ENCODE results near the gene PAXX.

Gene PAXX

DNA sequence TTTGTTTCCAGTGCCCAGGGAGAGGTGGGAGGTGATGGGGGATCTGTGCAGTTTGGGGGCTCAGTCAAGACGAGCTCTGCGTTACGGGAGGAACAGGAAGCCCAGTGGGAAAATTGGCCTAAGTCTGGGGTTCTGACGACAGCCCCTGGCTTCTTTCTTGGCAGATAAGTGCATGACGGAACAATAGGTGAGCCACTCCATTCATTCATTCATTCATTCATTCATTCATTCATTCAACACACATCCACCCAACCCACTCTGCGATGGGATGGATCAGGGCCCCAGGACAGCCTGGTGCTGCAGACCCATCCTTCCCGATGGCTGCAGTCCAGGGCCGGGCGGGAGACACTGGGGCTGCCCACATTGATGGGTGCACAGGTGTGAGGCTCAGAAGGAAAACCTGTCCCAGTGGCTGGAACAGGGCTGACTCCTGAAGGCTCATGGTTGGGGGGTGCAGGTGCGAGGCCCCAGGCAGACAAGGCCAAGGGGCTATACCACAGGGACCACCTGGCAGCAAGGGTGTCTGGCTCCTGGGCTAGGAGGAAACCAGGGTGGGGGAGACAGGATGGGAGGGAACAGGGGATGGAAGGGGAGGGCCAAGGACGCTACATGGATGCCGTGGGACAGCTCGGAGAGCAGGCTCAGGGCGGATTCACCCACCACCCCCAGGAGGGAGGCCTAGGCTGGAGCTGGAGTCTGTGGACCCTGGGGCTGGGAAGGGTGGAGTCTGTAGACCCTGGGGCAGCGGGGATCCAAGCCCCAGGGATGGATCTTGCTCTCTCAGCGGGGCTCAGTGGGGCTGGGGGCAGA is 11.3 kb upstream of the PAXX start:
- no peak for DNase-seq (ENCODE audit: low read depth in 3 of 3, low spot score in 1 of 3)

DNA sequence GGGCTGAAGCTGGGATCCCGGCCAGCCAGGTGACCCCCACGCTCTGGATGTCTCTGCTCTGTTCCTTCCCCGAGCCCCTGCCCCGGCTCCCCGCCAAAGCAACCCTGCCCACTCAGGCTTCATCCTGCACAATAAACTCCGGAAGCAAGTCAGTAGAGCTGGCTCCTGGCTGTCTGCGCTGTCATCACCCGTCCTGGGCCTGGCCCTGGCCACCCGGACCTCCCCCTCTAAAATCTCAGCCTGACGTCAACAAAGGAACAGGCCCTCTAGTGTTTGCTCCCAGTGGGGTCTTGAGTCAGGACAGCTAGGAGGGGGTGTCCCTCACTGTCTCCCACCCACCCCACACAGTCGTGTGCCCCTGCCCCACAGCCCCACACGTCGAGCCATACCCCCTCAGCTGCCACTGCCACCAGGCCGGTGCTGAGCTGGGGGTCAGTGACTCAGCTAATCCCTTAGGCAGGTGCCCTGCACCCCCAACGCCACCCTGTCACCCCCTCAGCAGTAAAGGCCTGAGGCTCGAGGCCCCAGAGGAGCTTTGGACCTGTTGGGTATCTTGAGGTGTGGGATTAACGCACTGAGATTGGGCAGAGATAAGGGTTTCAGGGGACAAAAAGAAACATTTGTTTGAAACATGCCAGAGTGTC is 10.5 kb upstream of the PAXX start:
- no peak for DNase-seq (ENCODE audit: low read depth in 3 of 3, low spot score in 1 of 3)

DNA sequence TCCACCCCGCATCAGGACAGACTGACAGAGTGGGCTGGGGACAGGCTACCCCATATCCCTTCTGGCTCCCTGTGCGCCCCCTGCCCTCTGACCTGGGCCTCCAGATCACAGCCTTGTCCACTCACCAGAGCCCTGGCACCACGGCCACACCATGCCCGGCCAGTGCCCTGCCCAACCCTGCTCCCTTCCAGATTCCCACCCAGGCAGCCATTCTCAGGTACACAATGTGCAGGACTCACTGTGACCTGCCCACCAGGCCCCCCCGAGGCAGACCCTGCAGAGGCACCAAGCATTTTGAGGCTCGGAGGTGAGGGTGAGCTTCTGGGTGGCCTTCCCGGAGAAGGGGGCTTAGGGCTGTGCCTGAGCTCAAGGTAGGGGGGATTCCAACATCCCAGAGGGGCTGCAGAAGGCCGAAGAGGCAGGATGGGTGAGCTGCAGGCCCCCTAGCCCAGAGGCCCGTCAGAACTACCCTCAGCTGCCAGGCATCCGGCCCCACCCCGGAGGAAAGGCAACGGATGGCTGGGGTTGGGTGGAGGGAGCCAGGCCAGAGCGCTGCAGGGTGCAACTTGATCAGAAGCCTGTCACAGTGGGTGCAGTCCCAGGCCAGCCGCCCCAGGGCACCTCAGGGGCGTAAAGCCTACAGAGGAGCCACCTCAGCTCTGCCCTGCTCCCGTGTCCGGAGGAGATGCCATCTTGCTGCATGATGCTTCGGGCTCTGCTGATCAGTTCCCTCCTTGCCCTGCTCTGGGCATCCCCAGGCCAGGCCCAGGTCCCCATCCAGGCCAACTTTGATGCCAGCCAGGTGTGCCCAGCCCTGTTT is 9.8 kb upstream of the PAXX start, which contains the start of gene LCNL1:
Gene LCNL1, plus strand, starts transcription at position 762 of the 820 bp plus-strand sequence. CDS start 594 bp downstream, outside the sequence.
- DNase-seq (ENCODE audit: low read depth in 3 of 3, low spot score in 1 of 3) = no peak

DNA sequence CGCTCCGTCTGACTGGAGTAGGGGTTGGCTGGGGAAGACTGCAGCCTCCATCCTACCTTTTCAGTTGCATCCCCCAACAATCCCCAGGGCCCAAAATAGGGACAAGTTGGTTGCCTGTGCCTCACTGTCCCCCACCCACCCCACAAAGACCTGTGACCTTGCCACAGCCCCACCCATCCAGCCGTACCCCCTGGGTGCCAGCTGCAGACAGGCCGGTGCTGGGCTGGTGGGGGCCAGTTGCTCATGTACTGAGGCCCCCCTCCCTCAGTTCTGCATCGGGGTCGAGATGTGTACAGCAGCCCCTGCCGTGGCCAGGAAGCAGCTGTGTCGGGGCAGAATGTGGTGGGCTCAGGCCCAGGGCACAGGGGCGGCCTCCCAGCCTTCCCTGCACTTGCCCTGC is 9.1 kb upstream of the PAXX start:
- DNase-seq (ENCODE audit: low read depth in 3 of 3, low spot score in 1 of 3) = no peak

DNA sequence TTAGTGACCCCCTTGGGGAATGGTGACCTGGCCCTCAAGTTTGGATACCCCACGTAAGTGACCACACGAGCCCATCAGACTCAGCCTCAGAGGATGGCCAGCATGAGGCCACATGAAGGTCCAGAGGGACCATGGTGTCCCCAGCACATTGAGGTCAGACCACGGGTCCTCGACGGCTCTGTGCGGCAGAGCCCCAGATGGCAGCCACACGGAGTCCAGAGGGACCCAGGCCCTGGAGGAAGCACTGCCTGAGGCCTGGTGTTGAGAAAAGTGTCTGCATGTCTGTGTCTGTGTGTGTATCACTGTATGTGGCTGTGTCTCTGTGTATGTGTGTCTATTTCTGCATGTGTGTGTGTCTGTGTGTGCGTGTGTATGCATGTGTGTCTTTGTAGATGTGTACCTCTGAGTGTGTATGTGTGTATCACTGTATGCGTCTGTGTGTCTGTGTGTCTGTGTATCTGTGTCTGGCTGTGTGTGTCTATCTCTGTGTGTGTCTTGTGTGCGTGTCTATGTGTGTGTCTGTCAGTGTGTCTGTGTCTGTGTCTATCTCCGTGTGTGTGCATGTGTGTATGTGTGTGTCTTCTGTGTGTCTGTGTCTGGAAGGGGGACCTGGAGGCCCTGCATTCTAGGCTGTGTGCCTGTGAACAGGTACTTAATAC is 8.4 kb upstream of the PAXX start:
- DNase-seq (ENCODE audit: low read depth in 3 of 3, low spot score in 1 of 3) = no peak

DNA sequence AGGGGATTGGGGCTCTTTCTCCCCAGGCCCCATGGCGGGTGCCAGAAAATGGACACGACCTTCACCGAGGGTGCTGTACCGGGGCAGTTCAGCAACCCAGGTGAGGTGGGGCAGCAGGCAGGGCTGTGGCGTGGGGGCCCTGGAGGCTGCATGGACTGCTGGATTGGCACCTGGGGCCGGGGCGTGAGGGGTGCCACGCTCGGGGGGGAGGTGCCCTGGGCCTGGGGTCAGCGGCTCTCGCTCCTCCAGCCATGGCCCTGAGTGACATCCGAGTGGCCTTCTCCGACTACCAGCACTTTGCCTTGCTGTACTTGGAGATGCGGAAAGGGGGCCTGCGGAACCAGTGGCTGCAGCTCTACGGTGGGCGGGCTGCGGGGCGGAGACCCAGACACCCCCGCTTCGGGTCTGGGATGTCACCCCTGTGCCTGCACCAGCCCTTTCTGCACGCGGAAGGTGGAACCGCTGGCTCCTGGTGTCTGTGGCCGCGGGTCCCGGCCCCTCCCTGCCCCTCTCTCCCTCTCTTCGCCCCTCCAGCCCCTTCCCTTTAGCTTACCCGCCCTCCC is 7.7 kb upstream of the PAXX start:
- DNase-seq (ENCODE audit: low read depth in 3 of 3, low spot score in 1 of 3) = no peak

DNA sequence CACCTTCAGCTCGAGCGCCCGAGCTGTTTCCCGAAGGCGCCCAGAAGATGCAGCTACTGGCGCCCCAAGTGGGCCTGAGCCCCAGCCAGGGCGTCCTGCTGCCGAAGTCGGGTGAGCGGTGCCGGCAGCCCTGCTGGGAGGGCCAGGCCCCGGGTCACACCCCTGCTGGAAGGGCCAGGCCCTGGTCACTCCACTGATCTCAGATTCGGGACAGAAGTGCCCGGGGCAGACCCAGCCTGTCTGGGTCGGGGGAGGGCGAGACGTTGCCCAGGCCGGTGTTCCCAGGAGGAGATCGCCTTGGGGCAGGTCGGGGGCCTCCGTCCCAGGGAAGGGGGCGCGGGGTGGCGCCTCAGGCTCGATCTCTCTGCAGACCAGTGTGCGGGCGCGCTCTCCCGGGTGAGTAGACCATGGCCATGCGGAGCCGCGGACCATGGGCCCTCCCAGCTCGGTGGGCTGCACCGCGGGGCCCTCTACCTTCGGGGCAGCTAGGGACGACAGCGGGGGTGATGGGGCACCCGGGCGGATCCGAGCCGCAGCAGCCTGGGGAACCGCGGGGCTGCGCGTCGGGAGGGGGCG is 7.1 kb upstream of the PAXX start:
- no peak for DNase-seq (ENCODE audit: low read depth in 3 of 3, low spot score in 1 of 3)

DNA sequence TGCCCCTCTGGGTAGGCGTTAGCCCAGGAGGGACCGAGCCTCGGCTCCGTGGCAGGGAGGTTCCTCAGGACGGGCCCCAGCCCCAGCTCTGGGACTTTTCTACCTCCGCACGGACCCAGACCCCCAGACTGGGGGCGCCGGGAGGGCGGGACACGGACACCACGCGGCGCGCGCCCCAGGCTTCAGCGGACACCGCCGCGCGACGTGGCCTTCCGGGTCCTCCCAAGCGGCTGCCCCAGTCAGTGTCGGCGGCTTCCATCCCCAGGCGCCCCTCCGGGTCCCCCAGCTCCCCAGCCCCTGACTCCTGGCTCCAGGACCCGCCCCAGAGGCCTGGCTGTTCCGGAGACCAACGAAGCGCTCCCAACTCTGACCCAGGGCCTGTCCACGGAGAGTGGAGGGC is 6.4 kb upstream of the PAXX start:
- no peak for DNase-seq (ENCODE audit: low read depth in 3 of 3, low spot score in 1 of 3)

DNA sequence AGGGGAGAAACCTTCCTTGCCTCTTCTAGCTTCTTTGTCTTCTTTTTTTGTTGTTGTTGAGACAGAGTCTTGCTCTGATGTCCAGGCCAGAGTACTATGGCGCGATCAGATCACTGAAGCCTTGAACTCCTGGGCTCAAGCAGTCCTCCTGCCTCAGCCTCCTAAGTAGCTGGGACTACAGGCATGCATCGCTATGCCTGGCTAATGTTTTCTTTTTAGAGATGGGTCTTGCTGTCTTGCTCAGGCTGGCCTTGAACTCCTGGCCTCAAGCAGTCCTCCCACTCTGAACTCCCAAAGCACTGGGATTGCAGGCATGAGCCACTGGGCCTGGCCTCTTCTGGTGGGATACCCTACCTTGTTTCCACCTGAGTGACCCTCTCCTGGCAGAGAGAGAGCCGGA is 3.4 kb upstream of the PAXX start:
- no peak for DNase-seq (ENCODE audit: low read depth in 3 of 3, low spot score in 1 of 3)

DNA sequence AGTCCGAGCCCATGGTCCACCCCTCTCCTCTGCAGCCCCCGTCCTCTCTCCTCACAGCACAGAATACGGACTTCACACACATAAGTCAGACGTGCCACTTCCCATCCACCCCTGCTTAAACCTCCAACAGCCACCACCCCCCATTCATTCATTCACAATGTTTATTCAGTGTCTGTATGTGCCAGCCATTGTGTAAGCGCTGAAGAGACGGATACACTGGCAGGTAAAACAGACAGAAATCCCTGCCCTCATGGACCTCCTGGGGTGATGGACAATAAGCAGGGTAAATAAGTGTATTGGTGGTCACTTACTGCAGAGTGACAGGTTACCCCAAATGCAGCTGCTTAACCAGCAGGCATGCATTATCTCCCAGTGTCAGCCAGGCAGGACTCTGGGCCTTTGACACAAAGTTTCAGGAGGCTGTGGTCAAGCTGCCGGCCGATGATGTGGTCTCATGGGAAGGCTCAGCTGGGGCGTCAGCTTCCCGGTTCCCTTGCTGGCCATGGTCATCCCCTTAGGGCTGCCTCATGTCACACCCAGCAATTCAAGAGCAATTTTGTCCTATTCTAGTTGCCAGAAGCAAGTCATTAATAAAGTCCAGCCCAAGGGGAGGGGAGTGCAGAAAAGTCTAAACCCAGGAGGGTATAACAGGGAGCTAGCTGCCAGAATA is 1.8 kb upstream of the PAXX start:
- DNase-seq (ENCODE audit: low read depth in 3 of 3, low spot score in 1 of 3) = no peak

DNA sequence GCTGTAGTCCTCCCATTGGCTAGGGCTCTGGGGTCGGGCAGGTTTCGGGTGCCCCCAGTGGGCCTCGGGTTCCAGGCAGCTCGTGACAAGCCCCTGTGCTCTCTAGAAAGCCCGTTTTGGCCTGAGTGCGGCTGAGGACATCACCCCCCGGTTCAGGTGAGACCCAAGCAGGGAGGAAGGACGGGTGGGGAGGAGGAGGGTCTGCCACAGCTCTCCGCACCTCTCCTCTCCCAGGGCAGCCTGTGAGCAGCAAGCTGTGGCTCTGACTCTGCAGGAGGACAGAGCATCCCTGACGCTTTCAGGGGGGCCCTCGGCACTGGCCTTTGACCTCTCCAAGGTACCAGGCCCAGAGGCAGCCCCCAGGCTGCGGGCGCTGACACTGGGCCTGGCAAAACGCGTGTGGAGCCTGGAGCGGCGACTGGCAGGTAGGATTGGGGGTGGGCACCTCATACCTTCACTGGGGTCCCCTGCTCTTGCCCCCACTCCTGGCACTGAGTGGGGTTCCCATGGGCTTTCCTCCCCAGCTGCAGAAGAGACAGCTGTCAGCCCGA is 672 bp downstream of the PAXX start:
- DNase-seq (ENCODE audit: low read depth in 3 of 3, low spot score in 1 of 3) = no peak

DNA sequence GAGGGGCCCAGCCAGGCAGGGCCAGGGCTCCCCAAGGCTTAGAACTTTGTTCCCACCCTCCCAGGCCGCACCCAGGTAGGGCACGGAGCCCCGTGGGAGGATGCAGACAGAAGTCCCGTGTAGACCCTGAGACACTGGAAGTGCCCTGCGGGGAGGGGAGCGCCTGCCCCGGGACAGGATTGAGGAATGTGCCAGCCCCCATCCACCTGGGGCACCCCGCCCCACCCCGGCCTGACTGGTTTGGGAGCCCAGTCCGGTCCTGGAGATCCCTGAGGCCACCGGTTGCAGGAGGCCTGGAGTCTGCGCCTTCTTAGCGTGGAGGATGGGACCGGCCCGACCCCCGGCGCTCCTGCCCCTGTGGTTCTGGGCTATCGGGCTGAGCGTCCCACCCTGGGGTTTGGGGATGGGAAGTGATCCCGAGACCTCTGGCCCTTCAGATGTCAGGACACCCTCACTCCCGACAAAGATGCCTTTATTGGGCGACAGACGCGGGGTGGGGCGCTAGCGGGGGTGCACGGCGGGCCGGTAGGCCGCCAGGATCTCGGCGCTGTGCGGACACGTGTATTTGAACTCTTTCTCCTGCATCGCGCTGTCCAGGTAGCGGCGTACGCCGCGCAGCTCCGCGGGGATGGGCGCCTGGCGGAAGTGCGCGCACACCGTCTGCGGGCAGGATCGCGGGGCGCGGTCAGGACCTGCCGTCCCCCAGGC is 2.1 kb downstream of the PAXX start:
- no peak for DNase-seq (ENCODE audit: low read depth in 3 of 3, low spot score in 1 of 3)

DNA sequence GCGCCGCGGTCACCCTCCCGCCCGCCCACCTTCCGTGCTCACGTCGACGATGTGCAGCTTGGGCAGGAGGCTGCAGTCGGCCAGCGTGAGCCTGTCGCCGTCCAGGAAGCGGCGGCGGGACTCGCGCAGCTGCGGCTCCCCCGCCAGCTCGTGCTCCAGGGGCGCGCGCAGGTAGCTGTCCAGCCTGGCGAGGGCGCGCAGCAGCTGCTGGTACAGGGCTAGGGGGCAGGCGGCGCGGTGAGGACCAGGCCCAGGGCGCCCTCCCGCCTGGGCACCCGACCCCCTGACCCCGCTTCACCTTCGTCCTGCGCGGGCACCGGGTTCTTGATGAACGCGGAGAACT is 2.6 kb downstream of the PAXX start:
- DNase-seq (ENCODE audit: low read depth in 3 of 3, low spot score in 1 of 3) = no peak

DNA sequence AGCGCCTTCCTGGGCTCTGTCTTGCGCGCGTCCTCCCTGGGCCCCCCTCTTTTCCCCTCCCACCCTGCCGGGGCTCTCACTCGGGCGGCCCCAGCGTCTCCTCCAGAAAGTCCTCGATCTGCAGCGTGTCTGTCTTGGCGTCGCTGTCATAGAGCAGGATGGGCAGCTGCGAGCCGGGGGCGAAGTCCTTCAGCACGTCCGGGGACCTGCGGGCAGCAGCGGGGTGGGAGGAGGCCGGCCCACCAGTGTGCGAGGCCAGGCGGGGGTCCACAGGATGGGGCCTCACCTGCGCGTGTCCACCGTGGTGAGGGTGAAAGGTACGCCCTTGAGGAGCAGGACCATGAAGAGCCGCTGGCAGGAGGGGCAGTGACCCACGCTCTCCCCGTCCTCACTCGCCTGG is 3.1 kb downstream of the PAXX start:
- DNase-seq (ENCODE audit: low read depth in 3 of 3, low spot score in 1 of 3) = no peak

DNA sequence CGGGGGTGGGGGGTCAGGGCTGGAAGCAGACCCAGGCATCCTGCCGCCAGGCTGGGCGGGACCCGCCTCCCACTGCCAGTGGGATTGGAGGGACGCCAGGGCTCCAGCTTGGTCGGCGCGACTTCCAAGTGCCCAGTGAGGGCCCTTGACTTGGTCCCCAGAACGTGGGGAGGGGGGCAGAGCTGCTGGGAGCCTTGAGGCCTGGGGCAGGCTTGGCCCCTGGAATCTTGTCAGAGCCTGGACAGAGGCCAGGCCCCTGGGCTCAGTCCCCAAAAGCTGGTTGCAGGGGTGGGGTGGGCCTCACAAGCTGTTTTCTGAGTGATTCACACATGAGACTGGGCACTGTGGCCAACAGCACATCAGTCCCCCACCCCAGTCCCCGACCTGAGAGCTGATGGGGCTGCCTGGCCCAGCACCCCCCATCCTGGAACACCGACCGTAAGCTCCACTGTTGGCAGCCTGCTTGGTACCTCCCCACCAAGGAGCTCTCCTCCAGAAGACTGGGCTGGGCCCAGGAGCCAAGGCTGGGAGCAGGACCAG is 3.6 kb downstream of the PAXX start:
- DNase-seq (ENCODE audit: low read depth in 3 of 3, low spot score in 1 of 3) = no peak

DNA sequence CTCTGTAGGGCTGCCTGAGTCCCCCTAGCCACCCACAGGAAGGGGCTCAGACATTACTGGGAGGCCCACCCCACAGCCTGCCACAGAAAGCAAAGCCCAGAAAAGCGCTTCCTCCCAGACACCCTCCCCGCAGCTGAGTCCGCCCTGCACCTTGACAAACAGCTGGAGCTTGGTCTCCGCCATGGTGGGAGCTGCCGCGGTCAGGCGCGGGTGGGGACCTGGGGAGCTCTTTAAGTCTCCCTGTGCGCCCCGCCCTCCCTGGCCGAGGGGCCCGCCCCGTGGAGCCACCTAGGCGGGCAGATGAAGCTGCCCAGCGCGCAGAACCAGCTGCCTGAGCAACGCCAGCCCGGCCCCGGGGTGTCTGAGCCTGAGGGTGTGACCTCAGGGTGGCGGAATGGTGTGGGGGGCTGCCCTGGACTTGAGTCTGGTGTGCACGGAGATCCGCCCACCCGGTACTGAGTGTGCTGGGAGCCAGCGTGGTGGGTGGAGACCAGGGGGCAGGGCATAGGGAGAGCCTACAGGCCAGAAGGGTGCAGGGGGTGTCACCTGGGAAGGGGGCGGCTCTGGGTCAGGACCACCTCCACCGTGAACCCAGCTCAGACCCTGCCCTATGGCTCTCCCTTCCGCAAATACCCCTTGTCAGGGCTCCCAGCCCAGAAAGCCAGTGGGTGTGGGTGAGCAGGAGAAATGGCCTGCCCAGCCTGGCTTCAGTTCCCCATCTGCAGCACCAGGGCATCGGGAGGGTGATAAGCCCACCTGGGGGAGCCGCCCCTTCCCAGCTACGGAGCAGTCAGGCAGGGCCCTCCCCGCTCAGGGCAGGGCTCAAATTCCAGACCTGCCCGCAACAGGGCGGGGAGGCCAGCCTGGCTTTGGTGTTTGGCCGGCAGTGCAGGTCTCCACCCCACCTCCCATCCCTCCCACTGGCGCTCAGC is 4.4 kb downstream of the PAXX start, which contains the start of gene CLIC3:
Gene CLIC3, minus strand, starts transcription at position 208 of the 932 bp plus-strand sequence. Its CDS starts 25 bp downstream, at position 183.
- DNase-seq (ENCODE audit: low read depth in 3 of 3, low spot score in 1 of 3) = peak in 2 of 3 donors; percentile 34 to 35

DNA sequence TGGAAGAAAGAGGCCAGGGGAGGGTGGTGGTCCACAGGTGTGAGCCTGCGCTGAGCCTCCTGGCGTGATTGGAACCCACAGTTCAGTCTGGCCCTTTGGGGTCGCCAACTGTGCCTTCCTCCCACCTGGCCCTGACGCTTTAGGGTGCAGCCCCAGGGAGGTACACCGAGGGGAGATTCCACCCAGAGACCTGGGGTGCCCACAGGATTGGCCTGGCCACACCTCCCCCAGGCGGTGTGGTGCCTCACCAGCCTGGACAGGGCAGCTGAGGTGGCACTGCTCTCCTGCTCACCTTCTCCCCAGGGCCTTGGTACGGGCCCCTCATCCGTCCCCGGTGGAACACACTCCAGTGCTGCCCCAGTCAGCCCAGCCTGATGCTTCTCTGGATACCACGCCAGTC is 5.1 kb downstream of the PAXX start:
- DNase-seq (ENCODE audit: low read depth in 3 of 3, low spot score in 1 of 3) = no peak

DNA sequence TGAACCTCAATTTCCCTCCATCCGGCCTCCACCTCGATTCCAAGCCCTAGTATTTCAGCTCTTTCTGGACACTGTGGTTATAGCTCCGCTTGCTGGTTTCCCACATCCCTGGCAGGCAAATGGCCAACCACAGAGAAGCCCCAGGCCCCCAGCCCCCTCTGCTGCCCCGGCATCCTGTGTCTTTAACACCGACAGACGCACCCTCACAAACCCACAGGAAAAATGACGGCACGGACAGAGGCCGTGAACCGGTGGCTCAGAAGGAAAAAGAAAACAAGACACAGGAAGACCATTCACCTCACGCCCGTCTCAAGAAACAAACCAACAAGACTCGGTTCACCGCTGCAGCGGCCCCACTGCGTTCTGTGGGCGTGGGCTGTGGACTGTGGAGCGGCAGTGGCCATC is 5.6 kb downstream of the PAXX start:
- no peak for DNase-seq (ENCODE audit: low read depth in 3 of 3, low spot score in 1 of 3)

Measured in stimulated activated CD4-positive, alpha-beta T cell treated with anti-CD3 and anti-CD28 coated beads, TNF-alpha, amount 100 ng/mL, for 1 hour (primary cell).